Sigmoid colon (tissue), 4 donors: Measurements from ENCODE around the gene DNA2.

Experiments used
- CTCF ChIP-seq, 4 experiments: fragments of 450-650 bp in 3 of 4; fragments of 200-600 bp in 1 of 4; IDR thresholded peaks; one replicate each; pipeline ENCODE4 v1.5.1; 2016 to 2019; ENCODE audit warnings: antibody characterized with exemption in 4 of 4, mild to moderate bottlenecking in 3 of 4, moderate library complexity in 2 of 4
- EP300 ChIP-seq, 4 donors: sonication (generic); formaldehyde crosslinking; IDR thresholded peaks; one replicate each; pipeline ENCODE4 v1.6.1; 2017; ENCODE audit warnings: antibody characterized with exemption in 4 of 4
- POLR2A ChIP-seq, 2 donors: fragments of 450-650 bp; IDR thresholded peaks; one replicate each; pipeline ENCODE4 v1.6.1; 2016; ENCODE audit warnings: antibody characterized with exemption in 2 of 2, mild to moderate bottlenecking in 2 of 2, moderate library complexity in 2 of 2
- POLR2AphosphoS5 ChIP-seq, 4 donors: sonication (generic); formaldehyde crosslinking; IDR thresholded peaks; one replicate each; pipeline ENCODE4 v1.6.1; 2017; ENCODE audit warnings: antibody characterized with exemption in 4 of 4

- TF ChIP-seq CTCF (IDR thresholded peaks at IDR 0.05), result no peak
- no peak for TF ChIP-seq POLR2AphosphoS5 (IDR thresholded peaks at IDR 0.05)
- TF ChIP-seq EP300 (IDR thresholded peaks at IDR 0.05), result no peak
- TF ChIP-seq POLR2A (IDR thresholded peaks at IDR 0.05), result no peak
These were observed 45.0 kb upstream of the DNA2 start for GRCh38 chr10:68516766-68517165.
